Measurements from ENCODE around the gene CCDC93. TPM values are rescaled to one million over a fixed set of nuclear protein-coding genes. Genes with fewer than 3 reads are reported as not detected.
A peak's percentile ranks its signal among the peaks of the same experiment; 100 is the strongest.

Gene CCDC93
- total RNA-seq, 4 donors from 2014 or later, result 11.6 to 55.6 (median 23.9) TPM

DNA sequence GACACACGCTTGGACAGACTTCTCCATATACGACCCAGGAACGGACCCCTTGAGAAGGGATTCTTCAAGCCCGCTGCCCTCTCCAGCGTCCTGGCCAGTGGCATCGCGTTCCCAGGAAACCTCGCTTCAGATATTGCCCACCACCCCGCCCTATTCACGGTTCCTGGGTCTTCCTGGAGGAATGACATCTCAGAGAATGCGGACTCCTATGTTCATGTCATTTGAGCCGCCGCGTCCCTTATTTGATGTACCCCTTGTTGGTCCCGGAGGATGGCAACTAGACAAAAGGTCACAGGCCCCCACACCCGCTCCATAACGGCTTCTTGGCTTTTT, 588 bp upstream of the CCDC93 start:
- Histone ChIP-seq H3K27me3 (no peaks in the 10 kb centered on the region), H3K4me1 (peaks cover 25% of the 10 kb centered on the region), H3K9me3 (no peaks in the 10 kb centered on the region), H3K36me3 (no peaks in the 10 kb centered on the region), H3K27ac (peak overlapping the region; percentile 90), H3K4me3 (peak overlapping the region; percentile 100)
- TF ChIP-seq CTCF (IDR thresholded peaks at IDR 0.05) (no peak), POLR2AphosphoS5 (IDR thresholded peaks at IDR 0.05) (no peak), EP300 (IDR thresholded peaks at IDR 0.05) (no peak), POLR2A (IDR thresholded peaks at IDR 0.05) (no peak)
- WGBS, result 3% methylated on average over 17 of the region's 17 CpGs
- DNase-seq (ENCODE audit: low spot score in 2 of 2), result no peak

- peaks cover 2% of the 10 kb centered on the region for H3K36me3 ChIP-seq
- TF ChIP-seq CTCF (IDR thresholded peaks at IDR 0.05), result no peak
- TF ChIP-seq EP300 (IDR thresholded peaks at IDR 0.05), result no peak
- TF ChIP-seq POLR2A (IDR thresholded peaks at IDR 0.05), result no peak
- no peak for TF ChIP-seq POLR2AphosphoS5 (IDR thresholded peaks at IDR 0.05)
- peak overlapping the region; percentile 90 for H3K27ac ChIP-seq
- no peaks in the 10 kb centered on the region for H3K27me3 ChIP-seq
- H3K4me1 ChIP-seq, result peaks cover 25% of the 10 kb centered on the region
- H3K9me3 ChIP-seq, result no peaks in the 10 kb centered on the region
- DNase-seq (ENCODE audit: low spot score in 2 of 2), result peak; percentile 78 to 85
- 0% methylated on average over 8 of the region's 48 CpGs for whole genome bisulfite sequencing
- peak overlapping the region; percentile 100 for H3K4me3 ChIP-seq
These were observed 598 bp downstream of the CCDC93 start for GRCh38 chr2:118013221-118013723.

- peaks cover 25% of the 10 kb centered on the region for H3K4me1 ChIP-seq
- DNase-seq (ENCODE audit: low spot score in 2 of 2), result no peak
- H3K27me3 ChIP-seq, result no peaks in the 10 kb centered on the region
- peaks cover 6% of the 10 kb centered on the region for H3K36me3 ChIP-seq
- H3K4me3 ChIP-seq, result peak overlapping the region; percentile 100
- whole genome bisulfite sequencing, result 30% methylated on average over 6 of the region's 6 CpGs
- no peak overlapping the region for H3K27ac ChIP-seq
- TF ChIP-seq EP300 (IDR thresholded peaks at IDR 0.05), result no peak
- no peak for TF ChIP-seq CTCF (IDR thresholded peaks at IDR 0.05)
- TF ChIP-seq POLR2AphosphoS5 (IDR thresholded peaks at IDR 0.05), result no peak
- TF ChIP-seq POLR2A (IDR thresholded peaks at IDR 0.05), result no peak
- no peaks in the 10 kb centered on the region for H3K9me3 ChIP-seq
These were observed 1.1 kb downstream of the CCDC93 start for GRCh38 chr2:118012778-118013177.

GRCh38 chr2:118010473-118010872, 3.4 kb downstream of the CCDC93 start:
- TF ChIP-seq POLR2AphosphoS5 (IDR thresholded peaks at IDR 0.05) (no peak), EP300 (IDR thresholded peaks at IDR 0.05) (no peak), CTCF (IDR thresholded peaks at IDR 0.05) (no peak), POLR2A (IDR thresholded peaks at IDR 0.05) (no peak)
- Histone ChIP-seq H3K36me3 (peaks cover 27% of the 10 kb centered on the region), H3K27ac (no peak overlapping the region)

GRCh38 chr2:118006861-118007260, 7.0 kb downstream of the CCDC93 start:
- Histone ChIP-seq H3K27me3 (no peaks in the 10 kb centered on the region), H3K9me3 (no peaks in the 10 kb centered on the region), H3K36me3 (peaks cover 56% of the 10 kb centered on the region), H3K27ac (no peak overlapping the region), H3K4me1 (peaks cover 9% of the 10 kb centered on the region), H3K4me3 (no peak overlapping the region)
- no peak for DNase-seq (ENCODE audit: low spot score in 2 of 2)
- TF ChIP-seq POLR2A (IDR thresholded peaks at IDR 0.05) (no peak), EP300 (IDR thresholded peaks at IDR 0.05) (no peak), CTCF (IDR thresholded peaks at IDR 0.05) (no peak), POLR2AphosphoS5 (IDR thresholded peaks at IDR 0.05) (no peak)
- 77% methylated on average over 2 of the region's 2 CpGs for WGBS

More at GRCh38 chr2:118010473-118010872, 3.4 kb downstream of the CCDC93 start:
- no peak for DNase-seq (ENCODE audit: low spot score in 2 of 2)
- peaks cover 25% of the 10 kb centered on the region for H3K4me1 ChIP-seq
- no peak overlapping the region for H3K4me3 ChIP-seq
- H3K9me3 ChIP-seq, result no peaks in the 10 kb centered on the region
- no peaks in the 10 kb centered on the region for H3K27me3 ChIP-seq
